ENCODE results near the gene DCHS1. TPM values are rescaled to one million over a fixed set of nuclear protein-coding genes. Genes with fewer than 3 reads are reported as not detected.

The DCHS1 gene
- total RNA-seq, 4 donors from 2014 or later: 3.9 to 9.0 (median 6.4) TPM

GRCh38 chr11:6612213-6613041 is 43.2 kb downstream of the DCHS1 start, which contains the start of gene TAF10:
Gene TAF10, minus strand, starts transcription at chr11:6612216. Its CDS starts 27 bp downstream, at chr11:6612189.
- H3K27ac ChIP-seq: peak within 1 kb of the TSS; percentile 97
- H3K4me3 ChIP-seq: peak within 1 kb of the TSS; percentile 72
- 2% methylated on average over 27 of the region's 51 CpGs for WGBS
- H3K9me3 ChIP-seq: no peaks in the 10 kb centered on the region
- peaks cover 45% of the 10 kb centered on the region for H3K36me3 ChIP-seq
- peak; percentile 14 to 86 for TF ChIP-seq POLR2A (IDR thresholded peaks at IDR 0.05)
- peak; percentile 54 to 94 (median 86) for TF ChIP-seq POLR2AphosphoS5 (IDR thresholded peaks at IDR 0.05)
- peak in 1 of 2 donors; percentile 16 for TF ChIP-seq CTCF (IDR thresholded peaks at IDR 0.05)
- peak; percentile 9 for TF ChIP-seq EP300 (IDR thresholded peaks at IDR 0.05)
- H3K27me3 ChIP-seq: no peaks in the 10 kb centered on the region
- H3K4me1 ChIP-seq: peaks cover 41% of the 10 kb centered on the region
- peak; percentile 98 for DNase-seq (ENCODE audit: low spot score in 2 of 2)

- Histone ChIP-seq H3K36me3 (peaks cover 44% of the 10 kb centered on the region), H3K4me3 (peak overlapping the region; percentile 72), H3K27me3 (no peaks in the 10 kb centered on the region), H3K4me1 (peaks cover 41% of the 10 kb centered on the region), H3K9me3 (no peaks in the 10 kb centered on the region), H3K27ac (peak overlapping the region; percentile 97)
- DNase-seq (ENCODE audit: low spot score in 2 of 2): no peak
- no peak for TF ChIP-seq POLR2AphosphoS5 (IDR thresholded peaks at IDR 0.05)
- no peak for TF ChIP-seq EP300 (IDR thresholded peaks at IDR 0.05)
- no peak for TF ChIP-seq POLR2A (IDR thresholded peaks at IDR 0.05)
- no peak for TF ChIP-seq CTCF (IDR thresholded peaks at IDR 0.05)
- WGBS: 0% methylated on average over 1 of the region's 36 CpGs
Measured at GRCh38 chr11:6611963-6612212, 43.7 kb downstream of the DCHS1 start.

GRCh38 chr11:6611092-6611962 is 44.3 kb downstream of the DCHS1 start:
- TF ChIP-seq EP300 (IDR thresholded peaks at IDR 0.05): no peak
- no peak for TF ChIP-seq POLR2AphosphoS5 (IDR thresholded peaks at IDR 0.05)
- Histone ChIP-seq H3K36me3 (peaks cover 41% of the 10 kb centered on the region), H3K4me3 (peak overlapping the region; percentile 72), H3K27me3 (no peaks in the 10 kb centered on the region), H3K4me1 (peaks cover 46% of the 10 kb centered on the region), H3K9me3 (no peaks in the 10 kb centered on the region), H3K27ac (peak overlapping the region; percentile 97)
- WGBS: 14% methylated on average over 31 of the region's 39 CpGs
- DNase-seq (ENCODE audit: low spot score in 2 of 2): peak in 1 of 2 donors; percentile 82

GRCh38 chr11:6610591-6610990 is 45.0 kb downstream of the DCHS1 start:
- H3K36me3 ChIP-seq: peaks cover 34% of the 10 kb centered on the region
- WGBS: 89% methylated on average over 5 of the region's 6 CpGs
- no peaks in the 10 kb centered on the region for H3K9me3 ChIP-seq
- peaks cover 53% of the 10 kb centered on the region for H3K4me1 ChIP-seq
- no peaks in the 10 kb centered on the region for H3K27me3 ChIP-seq
- TF ChIP-seq POLR2AphosphoS5 (IDR thresholded peaks at IDR 0.05): no peak
- TF ChIP-seq CTCF (IDR thresholded peaks at IDR 0.05): no peak
- no peak for DNase-seq (ENCODE audit: low spot score in 2 of 2)
- H3K4me3 ChIP-seq: peak overlapping the region; percentile 72
- no peak overlapping the region for H3K27ac ChIP-seq

- no peaks in the 10 kb centered on the region for H3K9me3 ChIP-seq
- no peak overlapping the region for H3K4me3 ChIP-seq
- TF ChIP-seq POLR2A (IDR thresholded peaks at IDR 0.05): no peak
- TF ChIP-seq CTCF (IDR thresholded peaks at IDR 0.05): no peak
- no peak for TF ChIP-seq EP300 (IDR thresholded peaks at IDR 0.05)
- TF ChIP-seq POLR2AphosphoS5 (IDR thresholded peaks at IDR 0.05): no peak
- no peak for DNase-seq (ENCODE audit: low spot score in 2 of 2)
- H3K4me1 ChIP-seq: peaks cover 63% of the 10 kb centered on the region
- no peaks in the 10 kb centered on the region for H3K27me3 ChIP-seq
- no peak overlapping the region for H3K27ac ChIP-seq
- peaks cover 31% of the 10 kb centered on the region for H3K36me3 ChIP-seq
- WGBS: 83% methylated on average over 8 of the region's 8 CpGs
Measured at GRCh38 chr11:6609502-6610015, 46.0 kb downstream of the DCHS1 start.
